HG03565 (cell line): ENCODE data around the gene TMEM38A.
"Not testable (repeated sequence)": the region's sequence is repeated elsewhere in the genome, so short reads cannot be mapped to it uniquely, and the experiment has no call there.

ENCODE experiments used
- ATAC-seq: cut with Tn5 transposase; IDR thresholded peaks from one replicate; pipeline ENCODE4 v1.9.1; 2021; ENCODE audit warnings: mild to moderate bottlenecking, moderate library complexity; ENCODE audit not compliant: unreplicated experiment

The TMEM38A gene

DNA sequence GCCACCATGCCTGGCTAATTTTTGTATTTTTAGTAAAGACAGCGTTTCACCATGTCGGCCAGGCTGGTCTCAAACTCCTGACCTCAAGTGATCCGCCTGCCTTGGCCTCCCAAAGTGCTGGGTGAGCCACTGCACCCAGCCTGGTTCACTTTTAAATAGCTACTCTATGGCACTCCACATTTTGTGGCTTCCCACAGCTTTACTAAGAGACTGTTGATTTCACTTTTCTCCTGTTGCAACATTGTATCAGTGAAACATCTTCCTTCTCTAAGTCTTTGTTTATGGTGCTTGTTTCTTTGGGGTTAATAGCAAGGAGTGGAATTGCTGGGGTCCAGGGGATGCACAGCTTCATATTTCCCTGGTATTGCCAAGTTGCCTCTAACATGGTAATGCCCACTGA is 12.3 kb downstream of the TMEM38A start:
- no peak for ATAC-seq

DNA sequence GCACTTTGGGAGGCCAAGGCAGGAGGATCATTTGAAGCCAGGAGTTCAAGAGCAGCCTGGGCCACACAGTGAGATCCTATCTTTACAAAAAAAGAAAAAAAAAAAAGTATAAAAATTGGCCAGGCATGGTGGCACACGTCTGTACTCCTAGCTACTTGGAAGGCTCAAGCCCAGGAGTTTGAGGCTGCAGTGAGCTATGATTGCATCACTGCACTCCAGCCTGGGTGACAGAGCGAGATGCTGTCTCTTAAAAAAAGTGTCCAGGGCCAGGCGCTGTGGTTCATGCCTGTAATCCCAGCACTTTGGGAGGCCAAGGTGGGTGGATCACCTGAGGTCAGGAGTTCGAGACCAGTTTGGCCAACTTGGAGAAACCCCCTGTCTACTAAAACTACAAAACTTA is 12.9 kb downstream of the TMEM38A start:
- ATAC-seq = not testable (repeated sequence)

DNA sequence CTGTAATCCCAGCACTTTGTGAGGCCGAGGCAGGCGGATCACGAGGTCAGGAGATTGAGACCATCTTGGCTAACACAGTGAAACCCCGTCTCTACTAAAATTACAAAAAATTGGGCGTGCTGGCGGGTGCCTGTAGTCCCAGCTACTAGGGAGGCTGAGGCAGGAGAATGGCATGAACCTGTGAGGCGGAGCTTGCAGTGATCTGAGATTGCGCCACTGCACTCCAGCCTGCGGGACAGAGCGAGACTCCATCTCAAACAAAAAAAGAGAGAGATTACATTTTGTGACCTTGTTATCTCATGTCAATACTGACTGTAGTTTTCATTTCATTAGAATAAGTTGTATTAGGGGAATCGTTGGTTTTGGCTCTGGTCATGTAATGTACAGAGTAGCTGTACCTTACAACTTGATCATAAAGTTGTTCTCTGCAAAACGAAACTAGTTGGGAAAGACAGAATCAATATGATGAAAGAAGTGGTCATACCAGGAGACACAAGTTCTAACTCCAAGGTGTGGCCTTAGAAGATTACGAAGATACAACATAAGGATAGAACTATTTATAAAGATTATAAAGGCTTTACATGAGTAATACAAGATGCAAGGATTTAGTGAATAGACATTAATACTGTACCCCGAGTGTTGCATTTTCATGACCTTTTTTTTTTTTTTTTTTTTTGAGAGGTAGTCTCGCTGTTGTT is 15.3 kb downstream of the TMEM38A start:
- ATAC-seq = no peak

DNA sequence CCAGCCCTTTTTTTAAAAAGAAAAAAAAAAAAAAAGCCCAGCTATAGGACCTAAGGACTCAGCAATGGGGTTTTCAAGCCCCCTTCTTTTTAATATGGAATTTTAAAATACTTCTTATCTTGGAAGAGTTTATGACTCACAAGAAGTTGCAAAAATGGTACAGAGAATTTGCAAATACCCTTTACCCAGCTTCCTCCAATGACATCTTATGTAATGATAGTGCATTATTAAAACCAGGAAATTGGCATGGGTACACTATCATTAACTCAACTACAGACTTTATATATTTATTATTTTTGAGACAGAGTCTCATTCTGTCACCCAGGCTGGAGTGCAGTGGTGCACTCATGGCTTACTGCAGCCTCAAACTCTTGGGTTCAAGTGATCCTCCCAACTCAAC is 16.1 kb downstream of the TMEM38A start:
- ATAC-seq = no peak

DNA sequence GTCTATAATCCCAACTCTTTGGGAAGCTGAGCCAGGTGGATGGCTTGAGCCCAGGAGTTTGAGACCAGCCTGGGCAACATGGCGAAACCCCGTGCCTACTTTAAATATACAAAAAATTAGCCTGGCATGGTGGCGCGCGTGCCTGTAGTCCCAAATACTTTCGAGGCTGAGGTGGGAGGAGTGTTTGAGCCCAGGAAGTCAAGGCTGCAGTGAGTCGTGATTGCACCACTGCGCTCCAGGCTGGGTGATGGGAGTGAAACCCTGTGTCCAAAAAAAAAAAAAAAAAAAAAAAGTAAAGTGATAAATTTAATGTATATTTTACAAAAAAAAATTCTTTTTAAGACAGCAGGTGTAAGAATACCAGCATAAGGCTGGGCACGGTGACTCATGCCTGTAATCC is 17.6 kb downstream of the TMEM38A start:
- no peak for ATAC-seq

DNA sequence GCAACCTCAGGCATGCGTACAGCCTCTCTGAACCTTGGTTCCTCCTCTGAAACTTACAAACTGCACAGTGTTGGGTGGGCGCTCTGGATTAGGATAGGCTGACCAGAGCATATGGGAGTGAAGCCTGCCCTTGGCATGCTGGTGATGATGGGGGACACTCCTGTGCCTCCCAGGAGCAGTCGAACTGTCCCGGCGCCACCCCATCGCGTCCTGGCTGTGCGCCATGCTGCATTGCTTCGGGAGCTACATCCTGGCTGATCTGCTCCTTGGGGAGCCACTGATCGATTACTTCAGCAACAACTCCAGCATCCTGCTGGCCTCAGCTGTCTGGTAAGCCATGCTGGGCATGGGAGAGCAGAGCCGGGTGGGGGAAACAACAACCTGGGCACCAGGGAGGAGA is 18.9 kb downstream of the TMEM38A start:
- ATAC-seq = no peak

DNA sequence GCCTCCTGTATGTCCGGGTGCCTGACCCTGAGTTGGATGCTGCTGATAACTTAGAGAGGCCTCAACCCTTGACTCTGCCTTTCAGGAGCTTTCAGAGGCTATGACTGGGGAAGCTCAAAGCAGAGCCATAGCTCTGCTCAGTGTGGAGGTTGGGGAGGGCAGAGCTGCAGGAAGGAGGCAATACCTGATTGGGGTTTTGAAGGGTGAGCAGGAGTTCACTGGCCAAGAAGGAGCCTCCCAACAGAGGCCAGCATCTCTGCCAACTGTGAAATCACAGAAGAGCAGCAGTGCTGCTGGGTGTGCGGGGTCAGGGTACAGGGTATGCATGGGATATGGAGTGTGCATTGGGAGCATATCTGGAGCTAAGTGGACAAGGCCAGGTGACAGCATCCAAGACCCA is 21.6 kb downstream of the TMEM38A start:
- ATAC-seq = no peak

DNA sequence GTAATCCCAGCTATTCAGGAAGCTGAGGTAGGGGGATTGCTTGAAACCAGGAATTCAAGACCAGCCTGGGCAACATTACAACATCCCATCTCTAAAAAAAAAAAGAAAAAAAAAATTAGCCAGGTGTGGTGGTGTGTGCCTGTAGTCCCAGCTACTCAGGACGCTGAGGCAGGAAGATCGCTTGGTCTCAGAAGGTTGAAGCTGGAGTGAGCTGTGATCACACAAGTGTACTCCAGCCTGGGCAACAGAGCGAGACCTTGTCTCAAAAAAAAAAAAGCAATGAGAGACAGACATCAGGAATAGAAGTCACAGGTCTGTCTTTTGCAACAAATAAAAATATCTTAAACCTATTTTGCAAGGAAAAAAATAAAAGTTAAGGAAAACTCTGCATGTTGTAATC is 23.3 kb downstream of the TMEM38A start:
- ATAC-seq = no peak

DNA sequence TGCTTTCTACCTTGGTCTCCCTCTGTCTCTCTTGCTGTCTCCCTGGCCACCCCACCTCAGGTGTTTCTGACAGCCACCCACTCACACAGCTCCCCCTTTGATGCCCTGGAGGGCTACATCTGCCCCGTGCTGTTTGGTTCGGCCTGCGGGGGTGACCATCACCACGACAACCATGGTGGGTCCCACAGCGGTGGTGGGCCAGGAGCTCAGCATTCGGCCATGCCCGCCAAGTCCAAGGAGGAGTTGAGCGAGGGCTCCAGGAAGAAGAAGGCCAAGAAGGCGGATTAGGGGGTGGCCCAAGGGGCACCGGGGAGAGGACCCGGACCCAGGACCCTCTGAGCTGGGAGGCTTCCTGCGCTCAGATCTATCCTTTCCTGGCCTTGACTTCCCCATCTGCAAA is 27.1 kb downstream of the TMEM38A start:
- no peak for ATAC-seq

DNA sequence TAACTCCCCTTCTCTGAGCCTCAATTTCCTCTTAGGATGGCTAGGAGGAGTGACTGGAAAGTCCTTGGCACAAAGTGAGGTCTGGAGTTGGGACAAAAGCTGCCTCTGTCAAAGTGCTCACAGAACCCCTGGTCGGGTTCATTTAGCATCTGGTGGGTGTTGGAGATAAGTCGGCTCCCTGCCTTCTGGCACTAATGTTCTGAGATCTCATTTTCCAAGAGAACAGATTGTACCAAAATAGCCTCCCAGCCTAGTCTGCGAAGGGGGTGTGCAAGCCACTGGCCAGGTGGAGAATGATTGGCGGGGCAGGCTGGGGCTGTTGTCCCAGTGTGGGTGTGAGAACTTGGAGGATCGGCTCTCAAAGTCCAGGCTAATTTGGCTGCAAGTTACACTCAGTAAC is 38.0 kb downstream of the TMEM38A start:
- no peak for ATAC-seq

DNA sequence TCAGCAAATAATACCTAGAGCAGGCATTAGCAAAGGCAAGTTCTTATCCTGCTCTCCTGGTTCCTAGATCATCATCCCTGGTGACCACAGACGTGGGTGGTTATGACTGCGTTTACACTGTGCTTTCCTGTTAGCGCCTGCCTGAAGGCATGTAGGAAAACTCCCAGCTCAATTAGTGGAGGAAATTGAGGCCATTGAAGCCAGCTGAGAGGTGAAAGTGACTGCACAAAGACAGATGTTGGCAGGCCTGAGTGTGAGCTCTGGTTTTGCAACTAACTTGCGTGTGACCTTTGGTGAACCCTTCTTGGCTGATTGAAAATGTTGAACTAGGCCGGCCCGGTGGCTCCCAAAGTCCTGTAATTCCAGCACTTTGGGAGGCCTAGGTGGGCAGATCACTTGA is 41.2 kb downstream of the TMEM38A start:
- ATAC-seq = no peak

DNA sequence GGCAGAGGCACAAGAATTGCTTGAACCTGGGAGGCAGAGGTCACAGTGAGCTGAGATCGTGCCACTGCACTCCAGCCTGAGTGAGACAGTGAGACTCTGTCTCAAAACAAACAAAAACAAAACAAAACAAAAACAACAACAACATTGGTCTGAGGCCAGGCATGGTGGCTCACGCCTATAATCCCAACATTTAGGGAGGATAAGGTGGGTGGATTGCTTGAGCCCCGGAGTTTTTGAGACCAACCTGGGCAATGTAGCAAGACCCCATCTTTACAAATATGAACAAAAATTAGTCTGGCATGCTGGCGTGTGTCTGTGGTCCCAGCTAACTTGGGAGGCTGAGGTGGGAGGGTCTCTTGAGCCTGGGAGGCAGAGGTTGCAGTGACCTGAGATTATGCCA is 42.7 kb downstream of the TMEM38A start:
- ATAC-seq = no peak

DNA sequence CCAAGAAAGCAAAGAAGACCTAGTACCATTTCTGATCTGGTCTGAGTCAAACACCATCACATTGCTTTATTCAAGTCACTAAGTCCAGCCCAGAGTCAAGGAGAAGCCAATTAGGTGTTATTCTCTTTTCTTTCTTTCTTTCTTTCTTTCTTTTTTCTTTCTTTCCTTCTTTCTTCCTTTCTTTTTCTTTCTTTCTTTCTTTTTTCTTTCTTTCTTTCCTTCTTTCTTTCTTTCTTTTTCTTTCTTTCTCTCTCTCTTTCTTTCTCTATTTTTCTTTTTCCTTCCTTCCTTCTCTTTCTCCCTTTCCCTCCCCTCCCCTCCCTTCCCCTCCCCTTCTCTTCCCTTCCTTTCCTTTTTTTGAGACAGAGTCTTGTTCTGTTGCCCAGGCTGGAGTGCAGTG is 49.9 kb downstream of the TMEM38A start:
- not testable (repeated sequence) for ATAC-seq

DNA sequence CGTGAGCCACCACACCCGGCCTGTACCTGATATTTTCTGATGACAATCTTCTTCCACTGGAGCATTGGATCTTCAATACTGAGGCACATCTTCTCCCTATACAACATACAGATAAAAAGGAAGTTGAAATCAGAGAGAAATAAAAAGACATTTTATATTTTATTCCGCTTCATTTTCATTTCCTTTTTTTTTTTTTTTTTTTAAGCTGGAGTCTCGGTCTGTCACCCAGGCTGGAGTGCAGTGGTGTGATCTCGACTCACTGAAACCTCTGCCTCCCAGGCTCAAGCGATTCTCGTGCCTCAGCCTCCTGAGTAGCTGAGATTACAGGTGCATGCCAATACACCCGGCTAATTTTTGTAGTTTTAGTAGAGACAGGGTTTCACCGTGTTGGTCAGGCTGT is 51.4 kb downstream of the TMEM38A start:
- ATAC-seq = not testable (repeated sequence)

DNA sequence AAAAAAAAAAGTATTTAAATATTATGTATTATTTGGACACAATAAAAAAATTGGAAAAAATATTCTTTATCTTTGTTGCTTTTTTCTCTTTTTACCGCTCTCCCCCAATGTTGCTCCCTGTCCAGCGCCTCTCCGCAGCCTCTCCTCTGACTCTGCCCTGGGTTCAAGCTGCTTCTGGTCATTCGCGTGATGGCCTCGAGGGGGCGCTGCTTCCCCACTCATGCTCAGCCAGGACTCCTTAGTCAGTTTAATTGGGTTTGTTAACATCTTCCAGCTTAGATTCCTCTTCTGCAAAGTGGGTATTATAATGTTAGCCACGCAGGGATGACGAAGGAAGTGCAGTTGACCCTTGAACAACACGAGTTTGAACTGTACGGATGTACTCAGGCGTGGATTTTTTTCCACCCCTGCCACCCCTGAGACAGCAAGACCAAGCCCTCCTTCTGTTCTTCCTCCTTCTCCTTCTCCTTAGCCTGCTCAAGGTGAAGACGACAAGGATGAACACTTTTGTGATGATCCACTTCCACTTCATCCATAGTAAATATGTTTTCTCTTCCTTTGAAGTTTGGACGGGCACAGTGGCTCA is 53.9 kb downstream of the TMEM38A start:
- ATAC-seq = no peak

DNA sequence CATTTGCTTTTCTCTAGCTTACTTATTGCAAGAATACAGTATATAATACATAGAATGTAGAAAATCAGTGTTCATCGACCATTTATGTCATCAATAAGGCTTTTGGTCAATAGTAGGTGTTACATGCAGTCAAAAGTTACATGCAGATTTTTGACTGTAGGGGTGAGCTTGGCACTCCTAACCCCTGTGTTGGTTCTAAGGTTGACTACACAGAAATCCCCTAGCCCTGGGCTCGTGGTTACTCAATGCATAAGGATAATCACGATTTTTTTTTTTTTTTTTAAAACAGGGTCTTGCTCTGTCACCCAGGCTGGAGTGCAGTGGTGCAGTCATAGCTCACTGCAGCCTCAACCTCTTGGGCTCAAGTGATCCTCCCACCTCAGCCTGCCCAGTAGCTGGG is 54.7 kb downstream of the TMEM38A start:
- ATAC-seq = no peak

DNA sequence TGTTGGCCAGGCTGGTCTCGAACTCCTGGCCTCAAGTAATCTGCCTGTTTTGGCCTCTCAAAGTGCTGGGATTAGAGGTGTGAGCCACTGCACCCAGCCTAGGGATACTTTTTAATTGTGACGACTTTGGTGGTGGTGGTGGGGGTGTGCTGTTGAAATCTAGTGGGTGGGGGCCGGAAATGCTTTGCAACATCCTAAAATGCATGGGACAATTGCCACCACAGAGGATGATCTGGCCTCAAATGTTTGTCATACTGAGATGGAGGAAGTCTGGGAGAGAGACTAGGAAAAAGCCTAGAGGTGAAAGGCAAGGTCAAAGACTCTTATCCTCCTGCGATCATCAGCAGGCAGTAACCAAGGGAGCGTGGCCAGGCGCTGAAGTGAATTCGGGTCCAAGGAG is 60.1 kb downstream of the TMEM38A start:
- ATAC-seq = no peak

DNA sequence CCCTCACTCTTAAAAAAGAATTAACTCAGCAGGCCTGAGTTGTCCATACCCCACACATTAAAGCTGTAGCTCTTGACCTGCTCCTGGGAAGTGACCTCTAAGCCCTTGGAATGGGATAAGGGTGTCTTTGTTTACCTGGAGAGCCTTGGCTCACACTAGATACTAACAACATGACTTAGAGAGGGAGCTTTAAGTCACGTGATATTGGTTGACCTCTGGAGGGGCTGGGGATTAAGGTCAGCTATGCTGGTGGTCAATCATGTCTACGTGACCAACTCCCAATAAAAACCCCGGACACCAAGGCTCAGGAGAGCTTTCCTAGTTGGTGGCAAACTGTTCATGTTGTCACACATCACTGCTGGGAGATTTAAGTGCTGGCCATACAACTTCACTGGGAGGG is 61.7 kb downstream of the TMEM38A start:
- no peak for ATAC-seq

DNA sequence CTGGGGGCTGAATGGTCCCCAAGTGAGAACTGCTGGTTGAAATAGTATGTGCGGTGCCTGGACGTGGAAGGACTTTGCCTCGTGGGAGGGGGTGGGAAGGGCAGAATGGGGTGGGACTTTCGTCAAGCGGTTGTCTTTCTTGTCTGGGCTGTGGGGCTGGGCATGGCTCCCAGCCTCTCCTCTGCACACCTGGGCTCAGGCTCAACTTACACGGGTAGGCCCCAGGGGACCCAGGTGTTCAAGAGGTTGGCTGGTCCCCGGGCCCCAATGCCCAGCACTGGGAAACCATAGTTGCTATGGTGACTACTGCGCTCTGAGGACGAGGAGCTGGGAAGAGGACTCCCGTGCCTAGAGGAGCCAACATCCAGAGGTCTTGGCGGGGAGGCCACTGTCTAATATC is 66.0 kb downstream of the TMEM38A start:
- no peak for ATAC-seq

DNA sequence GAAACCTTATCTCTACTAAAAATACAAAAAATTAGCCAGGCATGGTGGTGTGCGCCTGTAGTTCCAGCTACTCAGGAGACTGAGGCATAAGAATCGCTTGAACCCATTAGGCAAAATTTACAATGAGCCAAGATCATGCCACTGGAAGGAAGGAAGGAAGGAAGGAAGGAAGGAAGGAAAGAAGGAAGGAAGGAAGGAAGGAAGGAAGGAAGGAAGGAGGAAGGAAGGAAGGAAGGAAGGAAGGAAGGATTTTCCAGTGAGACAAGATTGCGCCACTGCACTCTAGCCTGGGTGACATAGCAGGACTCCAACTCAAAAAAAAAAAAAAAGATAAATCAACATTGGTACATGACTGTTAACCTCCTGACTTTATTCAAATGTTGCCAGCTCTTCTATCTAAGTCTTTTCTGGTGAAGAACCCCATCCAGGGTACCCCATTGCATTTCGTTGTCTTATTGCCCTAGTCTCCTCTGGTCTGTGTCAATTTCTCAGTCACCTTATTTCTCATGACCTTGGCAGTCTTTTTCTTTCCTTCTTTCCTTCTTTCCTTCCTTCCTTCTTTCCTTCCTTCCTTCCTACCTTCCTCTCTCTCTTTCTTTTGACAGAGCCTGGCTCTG is 74.8 kb downstream of the TMEM38A start:
- not testable (repeated sequence) for ATAC-seq

DNA sequence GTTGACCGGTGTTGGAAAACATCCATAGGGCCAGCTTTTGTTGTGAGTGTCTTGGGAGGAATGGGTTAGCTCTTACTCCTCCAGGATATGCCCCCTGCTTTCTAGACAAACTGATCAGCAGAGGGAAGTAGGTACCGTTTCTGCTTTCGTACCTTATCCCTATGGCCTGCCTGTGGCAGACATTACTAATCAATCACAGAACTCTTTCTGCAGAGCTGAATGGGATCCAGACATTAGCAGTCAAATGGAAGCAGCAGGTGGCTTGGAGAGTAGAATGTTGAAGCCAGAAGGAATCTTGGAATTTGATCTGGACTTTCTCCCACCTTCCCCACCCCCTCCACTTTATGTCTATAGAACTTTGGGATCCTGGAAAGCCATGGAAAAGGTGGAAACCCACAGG is 75.8 kb downstream of the TMEM38A start:
- no peak for ATAC-seq

DNA sequence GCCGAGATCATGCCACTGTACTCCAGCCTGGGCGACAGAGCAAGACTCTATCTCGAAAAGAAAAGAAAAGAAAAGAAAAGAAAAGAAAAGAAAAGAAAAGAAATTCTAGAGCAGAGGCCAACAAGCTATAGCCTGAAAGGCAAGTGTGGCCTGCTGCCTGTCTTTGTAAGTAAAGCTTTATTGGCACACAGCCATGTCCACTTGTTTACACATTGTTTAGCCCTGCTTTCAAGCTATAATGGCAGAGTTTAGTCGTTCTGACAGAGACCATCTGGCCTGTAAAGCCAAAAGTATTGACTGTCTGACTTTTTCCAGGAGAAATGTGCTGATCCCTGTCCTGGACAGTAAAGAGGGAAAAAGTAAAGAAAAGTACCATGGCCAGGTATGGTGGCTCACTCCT is 77.0 kb downstream of the TMEM38A start:
- no peak for ATAC-seq

DNA sequence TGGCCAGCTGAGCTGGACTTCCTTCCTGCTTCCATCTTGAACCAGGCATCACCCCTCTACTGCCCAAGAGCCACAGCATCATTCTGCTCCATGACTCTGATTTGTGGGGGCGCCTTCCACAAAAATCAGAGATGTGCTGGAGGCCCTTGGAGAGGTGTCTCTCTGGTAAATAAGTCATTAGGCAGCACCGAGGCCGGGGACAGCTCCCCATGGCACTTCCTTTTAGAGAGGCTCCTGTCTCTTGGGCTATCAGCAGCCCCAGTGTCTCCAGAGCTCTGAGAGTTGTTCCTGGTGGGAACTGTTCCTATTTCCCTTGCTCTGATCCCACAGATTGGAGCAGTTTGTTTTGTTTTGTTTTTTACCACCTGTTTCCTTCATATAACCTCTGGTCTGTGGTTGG is 78.6 kb downstream of the TMEM38A start:
- ATAC-seq = no peak
